DOHH2 (cell line): Measurements from ENCODE around the gene CITED2.
A peak's percentile ranks its signal among the peaks of the same experiment; 100 is the strongest.

Experiments used
- H3F3A ChIP-seq: fragments of 200-600 bp; sonication (generic), shearing (Covaris generic); 2 replicates; pipeline ENCODE4 v1.6.0; 2016; ENCODE audit warnings: antibody characterized with exemption, mild to moderate bottlenecking; ENCODE audit not compliant: control insufficient read depth, insufficient read depth
- H3K27ac ChIP-seq: fragments of 200-600 bp; sonication (generic); 2 replicates; pipeline ENCODE4 v1.5.1; 2014; ENCODE audit warnings: low read depth, mild to moderate bottlenecking, low read length, moderate library complexity
- H3K27me3 ChIP-seq: fragments of 200-600 bp; sonication (generic); 2 replicates; pipeline ENCODE4 v1.6.1; 2014; ENCODE audit warnings: mild to moderate bottlenecking, low read length, mixed read lengths; ENCODE audit not compliant: control insufficient read depth
- H3K36me3 ChIP-seq: fragments of 200-600 bp; sonication (generic); 2 replicates; pipeline ENCODE4 v1.6.1; 2014; ENCODE audit warnings: mild to moderate bottlenecking, low read length, moderate library complexity, mixed read lengths; ENCODE audit not compliant: control insufficient read depth
- H3K4me1 ChIP-seq: fragments of 200-600 bp; sonication (generic); 2 replicates; pipeline ENCODE4 v1.6.1; 2014; ENCODE audit warnings: mild to moderate bottlenecking, low read length, mixed read lengths; ENCODE audit not compliant: control insufficient read depth
- H3K4me2 ChIP-seq: fragments of 200-600 bp; sonication (generic); 2 replicates; pipeline ENCODE4 v1.6.0; 2014; ENCODE audit warnings: mild to moderate bottlenecking, low read length, moderate library complexity
- H3K4me3 ChIP-seq: fragments of 200-600 bp; sonication (generic); 2 replicates; pipeline ENCODE4 v1.5.1; 2014; ENCODE audit warnings: mild to moderate bottlenecking, low read length, mixed read lengths
- H3K79me2 ChIP-seq: fragments of 200-600 bp; sonication (generic); 2 replicates; pipeline ENCODE4 v1.6.1; 2014; ENCODE audit warnings: mild to moderate bottlenecking, low read length, mixed read lengths; ENCODE audit not compliant: control insufficient read depth
- H3K9me2 ChIP-seq: fragments of 200-600 bp; sonication (generic); replicated peaks from 2 replicates; pipeline ENCODE4 v1.6.1; 2014; ENCODE audit warnings: mild to moderate bottlenecking, low read length, mixed read lengths; ENCODE audit not compliant: control insufficient read depth
- H3K9me3 ChIP-seq: fragments of 200-600 bp; sonication (generic); 2 replicates; pipeline ENCODE4 v1.6.1; 2014; ENCODE audit warnings: antibody characterized with exemption, low read length, mixed read lengths; ENCODE audit not compliant: control insufficient read depth, insufficient read depth
- H4K20me1 ChIP-seq: fragments of 200-600 bp; sonication (generic); 2 replicates; pipeline ENCODE4 v1.6.0; 2014; ENCODE audit warnings: low read depth, mild to moderate bottlenecking, antibody characterized with exemption, low read length, moderate library complexity; ENCODE audit not compliant: control insufficient read depth, insufficient read depth
- EZH2phosphoT487 ChIP-seq: fragments of 200-600 bp; sonication (generic); IDR thresholded peaks from 2 replicates; pipeline ENCODE4 v1.6.1; 2017; ENCODE audit warnings: borderline replicate concordance, mild to moderate bottlenecking, antibody characterized with exemption, low read length, moderate library complexity, mixed read lengths
- TF ChIP-seq, protein P1 (sequence below): fragments of 200-600 bp; sonication (generic); IDR thresholded peaks from one replicate; pipeline ENCODE4 v1.5.1; 2014; ENCODE audit warnings: antibody characterized with exemption, mild to moderate bottlenecking, low read depth, low read length; ENCODE audit not compliant: poor library complexity, severe bottlenecking

Gene CITED2

DNA sequence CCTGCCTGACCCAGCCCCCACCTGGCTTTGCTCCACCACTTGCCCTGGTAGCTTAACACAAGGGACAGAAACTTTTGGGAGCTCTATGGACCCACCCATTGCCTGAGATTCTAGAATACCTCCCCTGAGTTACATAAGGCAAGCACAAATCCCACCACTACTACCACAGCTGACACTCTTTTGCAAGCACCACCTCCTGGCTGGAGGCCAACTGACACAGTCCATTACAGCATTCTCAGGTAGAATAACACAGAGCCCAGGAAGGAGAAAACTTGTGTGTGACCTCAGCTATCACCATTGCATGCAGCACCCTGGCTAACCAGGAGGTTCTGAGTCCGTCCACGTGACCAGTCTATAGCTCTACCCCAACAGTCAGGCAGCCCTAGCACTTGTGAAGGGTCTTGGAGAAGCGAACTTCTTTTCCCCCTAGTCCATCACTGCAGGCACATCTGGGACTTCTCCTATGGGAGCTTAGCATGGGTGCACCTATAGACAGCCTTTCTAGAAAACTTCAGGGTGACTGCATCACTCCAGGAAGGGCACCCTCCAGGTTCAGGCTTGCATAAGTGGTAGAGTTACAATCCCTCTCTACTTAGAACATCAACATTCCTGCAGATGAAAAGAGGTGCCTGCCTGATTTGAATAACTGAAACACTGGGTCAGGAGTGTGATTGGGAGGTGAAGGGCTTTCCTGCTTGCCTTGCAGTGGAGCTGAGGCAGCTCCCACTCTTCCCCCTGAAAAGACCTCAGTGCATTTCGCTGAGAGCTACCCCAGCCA lies 30.1 kb downstream of the CITED2 start:
- Histone ChIP-seq H3K9me2 (no peaks in the 10 kb centered on the region), H3K4me1 (peaks cover 26% of the 10 kb centered on the region), H3K27me3 (no peaks in the 10 kb centered on the region), H4K20me1 (no peaks in the 10 kb centered on the region), H3K9me3 (no peaks in the 10 kb centered on the region), H3K27ac (no peak overlapping the region), H3K4me3 (peak overlapping the region; percentile 8; the same call in 1 of the 2 replicates), H3K36me3 (no peaks in the 10 kb centered on the region), H3K79me2 (no peaks in the 10 kb centered on the region), H3F3A (no peaks in the 10 kb centered on the region), H3K4me2 (peak overlapping the region; percentile 29)
- TF ChIP-seq EZH2phosphoT487 = no peak
- TF ChIP-seq, protein P1, sequence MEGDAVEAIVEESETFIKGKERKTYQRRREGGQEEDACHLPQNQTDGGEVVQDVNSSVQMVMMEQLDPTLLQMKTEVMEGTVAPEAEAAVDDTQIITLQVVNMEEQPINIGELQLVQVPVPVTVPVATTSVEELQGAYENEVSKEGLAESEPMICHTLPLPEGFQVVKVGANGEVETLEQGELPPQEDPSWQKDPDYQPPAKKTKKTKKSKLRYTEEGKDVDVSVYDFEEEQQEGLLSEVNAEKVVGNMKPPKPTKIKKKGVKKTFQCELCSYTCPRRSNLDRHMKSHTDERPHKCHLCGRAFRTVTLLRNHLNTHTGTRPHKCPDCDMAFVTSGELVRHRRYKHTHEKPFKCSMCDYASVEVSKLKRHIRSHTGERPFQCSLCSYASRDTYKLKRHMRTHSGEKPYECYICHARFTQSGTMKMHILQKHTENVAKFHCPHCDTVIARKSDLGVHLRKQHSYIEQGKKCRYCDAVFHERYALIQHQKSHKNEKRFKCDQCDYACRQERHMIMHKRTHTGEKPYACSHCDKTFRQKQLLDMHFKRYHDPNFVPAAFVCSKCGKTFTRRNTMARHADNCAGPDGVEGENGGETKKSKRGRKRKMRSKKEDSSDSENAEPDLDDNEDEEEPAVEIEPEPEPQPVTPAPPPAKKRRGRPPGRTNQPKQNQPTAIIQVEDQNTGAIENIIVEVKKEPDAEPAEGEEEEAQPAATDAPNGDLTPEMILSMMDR = no peak

DNA sequence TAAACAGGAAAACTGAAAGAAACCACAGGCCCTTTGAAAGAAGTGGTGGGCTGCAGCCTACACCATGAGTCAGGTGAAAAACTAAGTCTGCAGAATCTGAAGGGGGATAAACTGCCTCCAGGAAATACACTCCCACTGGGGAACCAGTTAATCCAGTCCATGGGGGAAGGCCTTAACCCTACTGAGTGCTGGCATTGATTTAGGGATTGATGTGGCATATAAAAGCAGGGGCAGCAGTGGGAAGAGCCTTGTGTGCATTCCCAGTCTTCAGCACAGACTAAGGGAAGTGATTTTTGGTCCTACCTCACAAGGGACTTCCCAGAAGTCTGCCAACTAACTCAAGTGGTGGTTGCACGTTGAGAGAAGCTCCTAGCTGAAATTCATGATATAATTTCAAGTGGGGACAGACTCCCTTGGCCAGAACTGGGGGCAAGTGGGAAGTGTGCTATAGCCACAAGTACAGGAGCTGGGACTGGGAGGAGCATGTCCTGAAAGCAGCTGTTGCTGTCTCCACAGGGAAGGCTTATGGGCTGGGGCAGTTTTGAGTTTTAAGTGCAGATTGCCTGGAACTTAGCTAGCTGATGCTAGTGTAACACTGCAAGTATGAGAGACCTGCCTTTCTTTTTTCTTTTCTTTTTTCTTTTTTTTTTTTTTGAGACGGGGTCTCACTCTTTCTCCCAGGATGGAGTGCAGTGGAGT lies 31.2 kb downstream of the CITED2 start:
- H3K9me3 ChIP-seq = no peaks in the 10 kb centered on the region
- H4K20me1 ChIP-seq = no peaks in the 10 kb centered on the region
- no peaks in the 10 kb centered on the region for H3K9me2 ChIP-seq
- H3K36me3 ChIP-seq = no peaks in the 10 kb centered on the region
- H3K4me3 ChIP-seq = no peak overlapping the region
- H3K79me2 ChIP-seq = no peaks in the 10 kb centered on the region
- no peak overlapping the region for H3K27ac ChIP-seq
- H3K4me1 ChIP-seq = peaks cover 28% of the 10 kb centered on the region
- H3K27me3 ChIP-seq = no peaks in the 10 kb centered on the region
- TF ChIP-seq, protein P1 = no peak
- no peak for TF ChIP-seq EZH2phosphoT487
- no peaks in the 10 kb centered on the region for H3F3A ChIP-seq
- H3K4me2 ChIP-seq = no peak overlapping the region

DNA sequence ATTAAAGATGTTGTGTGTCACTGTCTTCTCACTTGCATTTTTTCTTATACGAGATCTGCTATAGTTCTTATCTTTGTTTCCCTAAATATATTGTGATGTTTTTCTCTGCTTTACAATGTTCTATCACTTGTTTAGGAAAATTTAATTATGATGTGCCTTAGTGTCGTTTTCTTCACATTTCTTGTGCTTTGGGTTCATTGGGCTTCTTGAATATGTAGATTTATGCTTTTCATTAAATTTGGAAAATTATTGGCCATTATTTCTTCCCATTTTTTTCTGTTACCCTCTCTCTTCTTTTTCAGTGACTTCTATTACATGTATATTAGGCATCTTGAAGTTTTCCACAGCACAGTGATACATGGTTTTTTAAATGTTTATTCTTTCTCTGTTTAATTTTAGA lies 33.4 kb downstream of the CITED2 start:
- no peak for TF ChIP-seq EZH2phosphoT487
- TF ChIP-seq, protein P1 = no peak
- no peaks in the 10 kb centered on the region for H4K20me1 ChIP-seq
- no peaks in the 10 kb centered on the region for H3K36me3 ChIP-seq
- no peaks in the 10 kb centered on the region for H3K9me3 ChIP-seq
- H3K79me2 ChIP-seq = no peaks in the 10 kb centered on the region
- H3K27me3 ChIP-seq = no peaks in the 10 kb centered on the region
- H3K4me1 ChIP-seq = peaks cover 49% of the 10 kb centered on the region
- no peaks in the 10 kb centered on the region for H3K9me2 ChIP-seq
- no peak overlapping the region for H3K27ac ChIP-seq
- no peak overlapping the region for H3K4me3 ChIP-seq
- H3K4me2 ChIP-seq = no peak overlapping the region
- H3F3A ChIP-seq = no peaks in the 10 kb centered on the region
